GM04503 (cell line): ENCODE results near the gene PCDHB15.
"Not testable (repeated sequence)": the region's sequence is repeated elsewhere in the genome, so short reads cannot be mapped to it uniquely, and the experiment has no call there.

ENCODE experiments used
- DNase-seq: peaks from one replicate; pipeline ENCODE4 v3.0.0-alpha.2; 2012; ENCODE audit warnings: low read depth

The PCDHB15 gene

GRCh38 chr5:141245250-141245717, at the start of gene PCDHB15:
PCDHB15 (plus strand) TSS chr5:141245395; CDS start chr5:141245579, 184 bp downstream.
- no peak for DNase-seq

- no peak for DNase-seq
Measured at GRCh38 chr5:141196363-141196762, 48.8 kb upstream of the PCDHB15 start.

- no peak for DNase-seq
Measured at GRCh38 chr5:141199359-141200235, 45.6 kb upstream of the PCDHB15 start, which contains the start of gene PCDHB11. PCDHB11 (plus strand) TSS chr5:141199627; CDS start chr5:141199775, 148 bp downstream.

GRCh38 chr5:141201126-141201525, 44.1 kb upstream of the PCDHB15 start:
- not testable (repeated sequence) for DNase-seq

GRCh38 chr5:141201646-141202045, 43.5 kb upstream of the PCDHB15 start:
- DNase-seq = not testable (repeated sequence)

- DNase-seq = no peak
Measured at GRCh38 chr5:141208478-141208877, 36.7 kb upstream of the PCDHB15 start, which contains the start of gene PCDHB12. PCDHB12 (plus strand) TSS chr5:141208719; CDS start chr5:141208908, 189 bp downstream.

- DNase-seq = not testable (repeated sequence)
Measured at GRCh38 chr5:141210281-141210680, 34.9 kb upstream of the PCDHB15 start.

GRCh38 chr5:141210849-141211248, 34.3 kb upstream of the PCDHB15 start:
- not testable (repeated sequence) for DNase-seq

- DNase-seq = not testable (repeated sequence)
Measured at GRCh38 chr5:141213656-141214339, 31.4 kb upstream of the PCDHB15 start, which contains the start of gene PCDHB13. PCDHB13 (plus strand) TSS chr5:141213919; CDS start chr5:141214124, 205 bp downstream.

- not testable (repeated sequence) for DNase-seq
Measured at GRCh38 chr5:141214583-141214982, 30.6 kb upstream of the PCDHB15 start.

GRCh38 chr5:141215504-141215903, 29.7 kb upstream of the PCDHB15 start:
- not testable (repeated sequence) for DNase-seq

- DNase-seq = not testable (repeated sequence)
Measured at GRCh38 chr5:141216035-141216434, 29.2 kb upstream of the PCDHB15 start.

- no peak for DNase-seq
Measured at GRCh38 chr5:141223112-141223783, 21.9 kb upstream of the PCDHB15 start, which contains the start of gene PCDHB14. PCDHB14 (plus strand) TSS chr5:141223343; CDS start chr5:141223506, 163 bp downstream.

GRCh38 chr5:141224844-141225243, 20.4 kb upstream of the PCDHB15 start:
- not testable (repeated sequence) for DNase-seq

- not testable (repeated sequence) for DNase-seq
Measured at GRCh38 chr5:141225421-141225820, 19.8 kb upstream of the PCDHB15 start.

- no peak for DNase-seq
Measured at GRCh38 chr5:141234109-141234667, 11.0 kb upstream of the PCDHB15 start.

- not testable (repeated sequence) for DNase-seq
Measured at GRCh38 chr5:141235922-141236321, 9.3 kb upstream of the PCDHB15 start.

- DNase-seq = no peak
Measured at GRCh38 chr5:141236516-141237313, 8.5 kb upstream of the PCDHB15 start.

- no peak for DNase-seq
Measured at GRCh38 chr5:141241496-141241895, 3.7 kb upstream of the PCDHB15 start.

- not testable (repeated sequence) for DNase-seq
Measured at GRCh38 chr5:141246971-141247370, 1.8 kb downstream of the PCDHB15 start.
